ENCODE results near the gene HMGN1.
A peak's percentile ranks its signal among the peaks of the same experiment; 100 is the strongest.

Gene HMGN1

DNA sequence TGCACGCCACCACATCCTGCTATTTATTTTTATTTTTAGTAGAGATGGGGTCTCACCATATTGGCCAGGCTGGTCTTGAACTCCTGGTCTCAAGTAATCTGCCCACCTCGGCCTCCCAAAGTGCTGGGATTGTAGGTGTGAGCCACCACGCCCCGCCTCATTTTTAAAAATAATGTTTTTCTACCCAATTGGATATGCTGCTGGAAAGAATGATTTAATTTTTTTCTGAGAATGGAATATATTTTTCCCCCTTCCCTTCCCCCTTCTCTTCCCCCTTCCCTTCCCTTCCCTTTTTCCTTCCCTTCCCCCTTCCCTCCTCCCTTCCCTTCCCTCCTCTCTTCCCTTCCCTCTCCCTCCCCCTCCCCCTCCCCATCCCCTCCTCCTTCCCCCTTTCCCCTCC is 17.7 kb upstream of the HMGN1 start:
- DNase-seq = no peak

GRCh38 chr21:39364949-39365348 is 16.1 kb upstream of the HMGN1 start:
- no peak for DNase-seq

- no peak for DNase-seq
Observed at GRCh38 chr21:39363607-39364555, 15.0 kb upstream of the HMGN1 start.

DNA sequence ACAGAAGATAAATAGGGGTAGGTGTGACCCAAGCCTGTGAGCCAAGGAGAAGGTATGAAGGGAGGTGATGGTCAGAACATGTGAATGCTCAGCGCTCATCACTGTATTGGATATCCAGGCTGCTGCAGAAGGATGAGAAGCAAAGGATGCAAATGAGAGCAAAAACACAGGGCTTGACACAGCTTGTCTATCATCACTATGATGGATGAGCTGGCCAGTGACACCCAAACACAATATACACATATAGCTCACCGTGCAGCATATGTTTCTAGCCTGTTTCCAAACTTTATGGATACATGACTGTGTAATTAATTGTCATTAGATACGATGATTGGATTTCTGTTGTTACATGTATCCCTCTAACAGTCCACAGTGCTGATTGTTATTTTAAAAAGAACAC is 13.8 kb upstream of the HMGN1 start:
- DNase-seq = no peak

DNA sequence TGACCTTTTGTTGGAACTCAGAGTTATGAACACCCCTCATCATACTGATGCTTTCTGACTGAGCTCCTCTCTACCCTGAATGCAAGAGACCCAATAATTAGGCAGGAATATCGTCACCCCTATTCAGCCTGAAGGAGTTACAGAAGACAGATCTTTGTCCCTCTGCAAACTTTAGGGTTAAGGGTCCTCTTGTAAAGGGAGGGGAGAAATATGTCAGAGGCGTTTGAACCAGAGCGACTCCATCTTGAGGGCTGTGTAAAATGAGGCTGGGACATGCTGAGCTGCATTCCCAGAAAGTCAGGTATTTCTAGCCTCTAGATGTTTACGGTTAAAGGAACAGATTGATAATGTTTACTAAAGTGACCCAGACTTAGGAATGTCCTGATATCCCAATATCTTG is 10.5 kb upstream of the HMGN1 start:
- DNase-seq = no peak

DNA sequence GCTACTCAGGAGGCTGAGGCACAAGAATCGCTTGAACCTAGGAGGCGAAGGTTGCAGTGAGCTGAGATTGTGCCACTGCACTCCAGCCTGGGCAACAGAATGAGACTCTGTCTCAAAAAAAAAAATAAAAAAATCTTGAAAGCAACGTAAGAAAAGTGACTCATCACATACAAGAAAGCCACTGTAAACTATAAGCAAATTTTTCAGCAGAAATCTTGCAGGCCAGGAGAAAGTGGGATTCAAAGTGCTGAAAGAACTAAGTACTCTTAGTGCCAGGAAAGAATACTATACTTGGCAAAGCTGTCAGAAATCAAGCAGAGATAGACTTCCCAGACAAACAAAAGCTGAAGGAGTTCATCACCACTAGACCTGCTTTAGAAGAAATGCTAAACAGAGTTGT is 4.4 kb upstream of the HMGN1 start:
- no peak for DNase-seq

- no peak for DNase-seq
Observed at GRCh38 chr21:39350094-39351005, 1.5 kb upstream of the HMGN1 start.

DNA sequence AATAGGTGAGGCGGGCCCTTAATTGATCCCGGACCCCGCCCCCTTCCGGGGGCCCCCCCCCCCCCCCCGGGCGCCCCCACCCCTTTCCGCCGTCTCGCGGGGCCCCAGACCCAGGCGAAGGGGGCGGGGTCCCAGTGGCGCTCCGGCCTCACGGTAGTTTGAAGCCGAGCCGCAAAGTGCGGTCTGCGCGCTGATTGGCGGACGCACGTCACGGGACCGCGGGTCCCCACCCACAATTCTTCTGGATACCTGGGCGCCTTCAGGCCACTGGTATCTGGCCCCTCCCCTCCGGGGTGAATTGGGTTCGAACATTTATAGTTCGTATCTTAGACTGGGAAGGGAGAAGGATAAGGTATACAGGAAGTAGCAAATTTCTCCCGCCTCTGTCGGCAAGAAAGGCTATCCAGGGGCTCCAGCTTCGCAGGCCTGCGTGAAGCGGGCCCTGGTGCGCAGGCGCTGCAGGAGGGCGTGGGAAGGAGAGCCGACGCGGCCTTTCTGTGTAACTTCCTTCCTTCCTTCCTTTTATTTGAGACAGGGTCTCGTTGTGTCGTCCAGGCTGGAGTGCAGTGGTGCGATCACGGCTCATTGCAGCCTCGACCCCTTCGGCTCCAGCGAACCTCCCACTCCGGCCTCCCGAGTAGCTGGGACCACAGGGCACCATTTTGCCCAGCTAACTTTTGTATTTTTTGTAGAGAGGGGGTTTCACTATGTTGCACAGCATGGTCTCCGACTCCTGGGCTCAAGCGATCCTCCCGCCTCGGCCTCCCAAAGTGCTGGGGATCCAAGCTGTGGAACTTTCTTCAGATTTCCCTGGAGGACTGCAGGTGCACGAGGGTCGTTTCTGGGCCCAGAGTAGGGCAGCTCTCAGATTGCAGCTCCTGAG is 564 bp upstream of the HMGN1 start:
- peak; percentile 97 for DNase-seq

- DNase-seq = no peak
Observed at GRCh38 chr21:39348040-39348354, 891 bp downstream of the HMGN1 start.

GRCh38 chr21:39347537-39347936 is 1.4 kb downstream of the HMGN1 start:
- DNase-seq = no peak

DNA sequence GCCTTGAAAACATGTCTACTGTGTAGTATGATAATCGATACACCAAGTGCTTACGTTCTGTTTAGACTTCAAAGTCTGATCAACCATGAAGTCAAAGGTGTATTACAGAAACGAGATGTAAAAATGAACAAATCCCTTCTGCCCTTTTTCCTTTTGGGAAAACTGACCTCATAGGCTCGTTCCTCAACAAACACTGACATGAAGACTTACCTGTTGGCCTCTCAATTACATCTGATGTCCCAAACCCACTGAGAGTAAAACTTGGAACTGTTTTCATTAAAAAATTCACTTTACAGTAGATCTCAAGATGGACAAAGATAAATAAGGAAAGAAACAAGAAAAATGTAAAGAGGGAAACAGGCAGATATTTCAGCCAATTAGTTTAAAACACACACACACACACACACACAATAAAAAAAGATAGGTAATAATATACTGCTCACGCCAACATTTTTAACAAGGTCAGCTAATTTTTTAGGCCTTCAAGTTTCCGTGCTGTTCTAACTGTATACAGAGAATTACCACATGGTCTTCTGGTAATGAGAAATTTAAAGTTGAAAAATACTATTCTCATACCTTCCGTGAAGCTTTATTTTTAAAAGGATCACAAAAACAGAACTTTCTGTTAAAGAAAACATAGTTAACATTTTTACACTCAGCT is 2.1 kb downstream of the HMGN1 start:
- no peak for DNase-seq

DNA sequence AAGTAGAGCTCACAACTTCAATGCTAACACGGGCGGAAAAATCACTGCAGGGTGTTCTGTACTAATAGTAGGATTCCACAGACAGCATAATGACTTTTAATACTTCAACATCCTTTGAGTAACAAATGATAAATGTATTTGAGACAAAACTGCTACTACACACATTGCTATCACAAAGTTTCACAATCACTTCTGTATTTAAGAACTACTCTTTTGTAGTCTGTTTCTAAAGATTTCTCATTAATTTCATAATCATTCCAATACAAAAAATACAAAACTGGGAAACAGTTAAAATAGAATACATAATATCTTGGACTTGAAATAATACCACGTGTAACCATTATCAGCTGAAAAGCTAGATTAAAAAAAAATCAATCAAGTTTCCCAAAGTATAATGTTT is 2.7 kb downstream of the HMGN1 start:
- no peak for DNase-seq

DNA sequence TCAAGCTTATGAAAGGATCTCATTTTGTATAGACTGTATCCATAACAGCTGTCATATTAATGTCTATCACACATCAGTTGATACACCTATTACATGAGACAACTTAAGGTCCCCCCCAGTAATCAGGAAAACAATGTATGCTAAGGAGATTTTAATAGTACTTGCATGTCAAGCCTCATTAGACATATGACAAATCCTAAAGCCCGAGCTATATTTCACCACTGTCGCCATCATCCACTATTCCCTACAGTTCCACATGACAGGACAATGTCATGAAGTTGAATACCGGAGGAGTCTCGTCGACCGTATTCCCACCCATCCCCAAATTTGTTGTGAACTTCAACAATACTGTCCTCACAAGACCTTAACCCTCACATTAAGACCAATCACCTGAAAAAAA is 3.4 kb downstream of the HMGN1 start:
- DNase-seq = no peak

DNA sequence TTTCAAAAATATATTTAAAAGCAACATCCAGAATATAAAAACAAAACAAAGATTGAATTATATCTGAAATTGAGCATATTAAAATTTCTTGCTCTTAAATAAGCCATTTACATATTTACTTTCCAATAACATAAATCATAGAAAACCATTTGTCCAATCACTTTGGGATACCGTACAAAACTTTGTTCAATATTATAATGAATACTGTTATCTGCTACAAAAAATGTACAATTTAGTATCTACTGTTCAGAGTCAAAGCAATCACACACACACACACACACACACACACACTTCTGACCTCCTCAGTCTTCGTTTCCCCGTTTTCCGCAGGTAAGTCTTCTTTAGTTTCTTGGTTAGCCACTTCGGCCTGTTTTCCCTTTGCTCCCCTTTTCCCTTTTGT is 4.0 kb downstream of the HMGN1 start:
- DNase-seq = no peak

- DNase-seq = no peak
Observed at GRCh38 chr21:39341249-39341923, 7.5 kb downstream of the HMGN1 start.

GRCh38 chr21:39340687-39341086 is 8.2 kb downstream of the HMGN1 start:
- DNase-seq = no peak

DNA sequence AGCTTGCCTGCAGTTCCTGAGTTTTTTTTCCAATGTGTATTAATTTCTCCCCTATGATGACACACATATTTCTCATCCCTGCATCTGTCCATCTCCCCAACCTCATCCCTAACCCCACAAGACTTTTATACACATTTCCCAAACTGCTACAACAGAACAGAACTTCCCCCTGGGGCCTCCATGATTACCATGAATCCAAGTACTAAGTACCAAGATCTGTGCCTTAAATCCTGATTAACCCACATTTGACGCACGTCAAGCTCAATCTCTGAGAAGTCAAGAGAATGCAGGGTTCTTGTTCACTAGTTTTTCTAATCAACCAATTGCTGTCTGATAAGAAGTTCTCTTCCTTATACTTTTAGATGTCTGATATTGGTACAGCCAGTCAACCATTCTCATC is 9.7 kb downstream of the HMGN1 start:
- DNase-seq = no peak

- no peak for DNase-seq
Observed at GRCh38 chr21:39336457-39337008, 12.4 kb downstream of the HMGN1 start.

DNA sequence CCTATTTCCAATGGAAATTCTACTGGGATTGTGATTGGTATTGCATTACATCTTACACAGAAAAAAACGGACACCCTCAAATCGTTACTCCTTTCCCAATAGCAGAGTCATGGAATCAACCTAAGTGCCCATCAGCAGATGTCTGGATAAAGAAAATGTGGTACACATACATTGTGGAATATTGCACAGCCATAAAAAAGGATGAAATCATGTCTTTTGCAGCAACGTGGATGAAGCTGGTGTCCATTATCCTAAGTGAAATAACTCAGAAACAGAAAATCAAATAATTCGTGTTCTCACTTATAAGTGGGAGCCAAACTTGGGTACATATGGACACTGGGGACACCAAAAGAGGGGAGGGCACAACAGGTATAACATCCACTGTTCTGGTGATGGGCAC is 14.3 kb downstream of the HMGN1 start:
- DNase-seq = no peak

DNA sequence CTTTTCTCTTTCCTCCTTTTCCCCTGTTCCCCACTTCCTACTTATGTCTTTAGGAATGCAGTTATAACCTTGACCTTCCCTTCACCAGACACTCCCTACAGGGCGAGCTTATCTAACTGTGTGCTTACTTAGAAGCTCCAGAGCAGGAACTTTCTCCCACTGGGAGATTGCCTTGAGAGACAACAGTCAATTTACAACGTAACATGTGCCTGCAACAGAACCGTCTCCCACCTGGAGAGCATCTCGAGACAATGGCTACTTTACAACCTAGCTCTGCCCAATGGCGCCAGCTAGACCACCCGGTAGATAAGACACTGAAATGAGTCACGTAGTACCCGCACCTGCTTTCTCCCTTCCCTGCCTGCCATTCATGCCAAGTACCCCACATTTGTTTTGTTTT is 16.7 kb downstream of the HMGN1 start:
- DNase-seq = no peak

GRCh38 chr21:39330001-39330400 is 18.9 kb downstream of the HMGN1 start:
- no peak for DNase-seq

- no peak for DNase-seq
Observed at GRCh38 chr21:39327727-39328126, 21.2 kb downstream of the HMGN1 start.

Data from stimulated activated CD4-positive, alpha-beta T cell treated with anti-CD3 and anti-CD28 coated beads, Interleukin-12 subunit alpha, Interleukin-12 subunit beta, amount 100 ng/mL, for 4 hours (primary cell).